PC-9 (cell line): ENCODE data around the gene SETD5.

Source experiments
- EZH2 ChIP-seq: fragments of 200-600 bp; sonication (generic); IDR thresholded peaks from 2 replicates; pipeline ENCODE4 v1.8.0; 2017; ENCODE audit warnings: antibody characterized with exemption, low read depth
- TF ChIP-seq, protein P1 (sequence below): fragments of 200-600 bp; sonication (generic); conservative IDR thresholded peaks from 2 replicates; pipeline ENCODE4 v1.6.1; 2017; ENCODE audit warnings: mixed run types, antibody characterized with exemption, mild to moderate bottlenecking, moderate library complexity

- no peak for TF ChIP-seq EZH2
- TF ChIP-seq, protein P1, sequence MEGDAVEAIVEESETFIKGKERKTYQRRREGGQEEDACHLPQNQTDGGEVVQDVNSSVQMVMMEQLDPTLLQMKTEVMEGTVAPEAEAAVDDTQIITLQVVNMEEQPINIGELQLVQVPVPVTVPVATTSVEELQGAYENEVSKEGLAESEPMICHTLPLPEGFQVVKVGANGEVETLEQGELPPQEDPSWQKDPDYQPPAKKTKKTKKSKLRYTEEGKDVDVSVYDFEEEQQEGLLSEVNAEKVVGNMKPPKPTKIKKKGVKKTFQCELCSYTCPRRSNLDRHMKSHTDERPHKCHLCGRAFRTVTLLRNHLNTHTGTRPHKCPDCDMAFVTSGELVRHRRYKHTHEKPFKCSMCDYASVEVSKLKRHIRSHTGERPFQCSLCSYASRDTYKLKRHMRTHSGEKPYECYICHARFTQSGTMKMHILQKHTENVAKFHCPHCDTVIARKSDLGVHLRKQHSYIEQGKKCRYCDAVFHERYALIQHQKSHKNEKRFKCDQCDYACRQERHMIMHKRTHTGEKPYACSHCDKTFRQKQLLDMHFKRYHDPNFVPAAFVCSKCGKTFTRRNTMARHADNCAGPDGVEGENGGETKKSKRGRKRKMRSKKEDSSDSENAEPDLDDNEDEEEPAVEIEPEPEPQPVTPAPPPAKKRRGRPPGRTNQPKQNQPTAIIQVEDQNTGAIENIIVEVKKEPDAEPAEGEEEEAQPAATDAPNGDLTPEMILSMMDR: no peak
Observed at GRCh38 chr3:9473496-9474065, 76.2 kb downstream of the SETD5 start.
